Stimulated activated CD8-positive, alpha-beta memory T cell treated with anti-CD3 and anti-CD28 coated beads, Interleukin-7, amount 100 ng/mL, for 48 hours (primary cell): Measurements from ENCODE around the gene VAV2.
"Not testable (repeated sequence)": the region's sequence is repeated elsewhere in the genome, so short reads cannot be mapped to it uniquely, and the experiment has no call there.

Source experiments
- DNase-seq, 2 donors: peaks; one replicate each; pipeline ENCODE4 v3.0.0-alpha.2; 2020; ENCODE audit warnings: low read depth in 1 of 2; ENCODE audit errors: extremely low read depth in 1 of 2

VAV2 gene

GRCh38 chr9:133918111-133918813, 73.9 kb downstream of the VAV2 start:
- no peak for DNase-seq

- no peak for DNase-seq
Observed at GRCh38 chr9:133917375-133917774, 74.7 kb downstream of the VAV2 start.

GRCh38 chr9:133916159-133916541, 76.0 kb downstream of the VAV2 start:
- DNase-seq, result no peak

- DNase-seq, result no peak
Observed at GRCh38 chr9:133915534-133916158, 76.5 kb downstream of the VAV2 start.

- no peak for DNase-seq
Observed at GRCh38 chr9:133914442-133915342, 77.4 kb downstream of the VAV2 start.

GRCh38 chr9:133913571-133914369, 78.4 kb downstream of the VAV2 start:
- no peak for DNase-seq

GRCh38 chr9:133910855-133911514, 81.1 kb downstream of the VAV2 start:
- DNase-seq, result no peak

GRCh38 chr9:133906932-133907910, 84.9 kb downstream of the VAV2 start:
- no peak for DNase-seq

- no peak for DNase-seq
Observed at GRCh38 chr9:133906218-133906617, 85.9 kb downstream of the VAV2 start.

- DNase-seq, result no peak
Observed at GRCh38 chr9:133905493-133905892, 86.6 kb downstream of the VAV2 start.

- DNase-seq, result no peak
Observed at GRCh38 chr9:133904346-133905090, 87.6 kb downstream of the VAV2 start.

GRCh38 chr9:133901184-133901835, 90.8 kb downstream of the VAV2 start:
- no peak for DNase-seq

- DNase-seq, result no peak
Observed at GRCh38 chr9:133897675-133898074, 94.4 kb downstream of the VAV2 start.

- not testable (repeated sequence) for DNase-seq
Observed at GRCh38 chr9:133896007-133896406, 96.1 kb downstream of the VAV2 start.

- no peak for DNase-seq
Observed at GRCh38 chr9:133895335-133895734, 96.8 kb downstream of the VAV2 start.

- no peak for DNase-seq
Observed at GRCh38 chr9:133894377-133895321, 97.5 kb downstream of the VAV2 start.
